ENCODE data around the gene THBS3. TPM values are rescaled to one million over a fixed set of nuclear protein-coding genes. Genes with fewer than 3 reads are reported as not detected.

The THBS3 gene
- total RNA-seq, 1 donor from 2014 or later: 20.6 TPM

DNA sequence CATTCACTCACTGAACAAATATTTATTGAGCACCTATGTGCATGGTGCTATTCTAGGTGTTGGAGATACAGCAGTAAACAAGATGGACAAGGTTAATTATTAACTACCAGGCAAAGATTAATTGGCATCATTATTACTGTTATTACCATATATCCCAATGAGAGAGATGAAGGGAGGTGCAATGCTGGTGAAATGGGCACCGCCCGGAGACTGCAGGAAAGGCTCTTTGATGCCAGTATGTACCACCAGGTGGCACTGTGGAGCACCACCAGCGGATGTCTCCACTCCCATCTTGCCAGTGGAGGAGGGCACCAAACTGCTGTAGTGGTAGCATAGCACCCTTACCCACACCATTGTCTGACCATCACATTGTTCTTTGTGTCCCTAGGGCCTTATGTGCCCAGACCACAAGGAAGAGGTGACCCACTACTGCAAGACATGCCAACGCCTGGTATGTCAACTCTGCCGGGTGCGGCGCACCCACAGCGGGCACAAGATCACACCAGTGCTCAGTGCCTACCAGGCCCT is 31.1 kb downstream of the THBS3 start:
- intact Hi-C loops (cut with micrococcal nuclease): loop anchor here (1.0 to 2.0 kb wide), 6 partner anchors 17 to 416 kb away; partner anchors contain the start of gene THBS3

DNA sequence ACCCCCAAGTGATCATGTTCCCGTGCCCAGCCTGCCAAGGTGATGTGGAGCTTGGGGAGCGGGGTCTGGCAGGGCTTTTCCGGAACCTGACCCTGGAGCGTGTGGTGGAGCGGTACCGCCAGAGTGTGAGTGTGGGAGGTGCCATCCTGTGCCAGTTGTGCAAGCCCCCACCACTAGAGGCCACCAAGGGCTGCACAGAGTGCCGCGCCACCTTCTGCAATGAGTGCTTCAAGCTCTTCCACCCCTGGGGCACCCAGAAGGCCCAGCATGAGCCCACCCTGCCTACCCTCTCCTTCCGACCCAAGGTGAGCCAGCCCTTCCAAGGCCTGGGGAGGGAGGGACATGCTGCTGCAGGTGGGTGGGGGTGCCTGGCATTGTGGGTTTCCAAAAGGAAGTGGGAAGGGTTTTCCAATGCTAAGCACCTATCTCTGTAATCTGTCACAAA is 31.7 kb downstream of the THBS3 start:
- intact Hi-C loops (cut with micrococcal nuclease): loop anchor here (1.0 to 2.0 kb wide), 6 partner anchors 17 to 416 kb away; partner anchors contain the start of gene THBS3

DNA sequence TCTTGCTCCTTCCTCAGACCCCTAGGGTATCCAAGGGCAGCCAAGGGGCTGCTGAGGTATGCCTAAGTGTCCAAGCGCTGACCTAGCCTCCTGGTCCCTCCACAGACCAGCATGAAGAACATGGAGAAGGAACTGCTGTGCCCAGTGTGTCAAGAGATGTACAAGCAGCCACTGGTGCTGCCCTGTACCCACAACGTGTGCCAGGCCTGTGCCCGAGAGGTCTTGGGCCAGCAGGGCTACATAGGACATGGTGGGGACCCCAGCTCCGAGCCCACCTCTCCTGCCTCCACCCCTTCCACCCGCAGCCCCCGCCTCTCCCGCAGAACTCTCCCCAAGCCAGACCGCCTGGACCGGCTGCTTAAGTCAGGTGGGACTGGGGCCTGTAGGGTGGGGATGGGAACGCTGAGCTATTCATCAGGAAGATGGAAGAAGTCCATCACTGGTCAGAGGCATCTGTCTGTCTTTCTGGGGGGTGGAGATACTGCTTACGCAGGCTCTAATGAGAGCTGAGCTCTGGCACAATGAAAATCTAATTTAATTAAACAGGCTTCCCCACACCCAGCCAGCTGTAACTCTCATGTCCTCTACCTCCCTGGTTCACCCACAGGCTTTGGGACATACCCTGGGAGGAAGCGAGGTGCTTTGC is 32.3 kb downstream of the THBS3 start:
- intact Hi-C loops (cut with micrococcal nuclease): no loop called here

DNA sequence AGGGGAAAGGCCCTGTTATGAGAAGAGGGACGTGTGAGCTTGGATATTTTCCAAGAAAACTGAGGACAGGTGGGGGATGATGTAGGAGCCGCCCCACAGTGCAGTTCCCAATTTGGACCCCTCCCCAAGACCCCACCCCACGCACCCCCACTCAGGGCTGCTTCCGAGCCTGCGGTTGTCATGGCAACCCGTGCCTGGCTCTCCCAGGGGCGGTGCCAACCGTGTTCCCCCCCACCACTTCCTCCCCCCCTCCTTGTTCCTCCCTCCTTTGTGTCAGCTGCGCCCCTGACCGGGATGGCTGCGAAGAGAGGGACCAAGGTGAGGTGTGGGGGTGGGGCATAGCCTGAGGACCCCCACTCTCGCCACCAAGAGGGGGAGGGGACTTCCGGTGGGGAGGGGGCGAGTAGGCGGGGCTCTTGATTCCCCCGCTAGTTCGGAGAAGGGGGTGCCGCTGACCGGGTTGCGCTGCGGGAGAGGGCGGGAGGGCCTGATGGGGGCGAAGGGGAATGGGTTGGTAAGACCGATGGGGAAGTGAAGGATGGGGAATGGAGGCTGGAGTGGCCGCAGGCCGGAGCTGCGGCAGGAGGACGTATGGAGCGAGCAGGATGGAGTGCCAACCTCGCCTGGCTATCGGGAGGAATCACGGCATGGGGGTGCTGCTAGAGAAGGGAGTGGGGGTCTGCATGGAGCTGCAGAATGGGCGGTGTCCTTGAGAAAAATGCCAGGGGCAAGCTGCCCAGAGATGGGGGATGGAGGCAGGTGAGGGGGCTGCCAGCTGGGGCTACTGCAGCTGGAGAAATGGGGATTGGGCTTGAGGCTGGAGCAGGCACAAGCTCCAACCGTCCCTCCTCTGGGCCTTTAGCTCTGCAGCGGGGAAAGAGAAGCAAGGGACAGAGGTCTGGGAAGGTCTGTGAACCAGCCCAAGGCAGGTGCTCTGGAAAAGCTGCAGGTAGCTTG is 33.1 kb downstream of the THBS3 start:
- intact Hi-C loops (cut with micrococcal nuclease): loop anchor here (5.0 kb wide), 4 partner anchors 172 to 617 kb away; partner anchors contain the start of genes CKS1B, SHC1, UBE2Q1 and ZBTB7B

DNA sequence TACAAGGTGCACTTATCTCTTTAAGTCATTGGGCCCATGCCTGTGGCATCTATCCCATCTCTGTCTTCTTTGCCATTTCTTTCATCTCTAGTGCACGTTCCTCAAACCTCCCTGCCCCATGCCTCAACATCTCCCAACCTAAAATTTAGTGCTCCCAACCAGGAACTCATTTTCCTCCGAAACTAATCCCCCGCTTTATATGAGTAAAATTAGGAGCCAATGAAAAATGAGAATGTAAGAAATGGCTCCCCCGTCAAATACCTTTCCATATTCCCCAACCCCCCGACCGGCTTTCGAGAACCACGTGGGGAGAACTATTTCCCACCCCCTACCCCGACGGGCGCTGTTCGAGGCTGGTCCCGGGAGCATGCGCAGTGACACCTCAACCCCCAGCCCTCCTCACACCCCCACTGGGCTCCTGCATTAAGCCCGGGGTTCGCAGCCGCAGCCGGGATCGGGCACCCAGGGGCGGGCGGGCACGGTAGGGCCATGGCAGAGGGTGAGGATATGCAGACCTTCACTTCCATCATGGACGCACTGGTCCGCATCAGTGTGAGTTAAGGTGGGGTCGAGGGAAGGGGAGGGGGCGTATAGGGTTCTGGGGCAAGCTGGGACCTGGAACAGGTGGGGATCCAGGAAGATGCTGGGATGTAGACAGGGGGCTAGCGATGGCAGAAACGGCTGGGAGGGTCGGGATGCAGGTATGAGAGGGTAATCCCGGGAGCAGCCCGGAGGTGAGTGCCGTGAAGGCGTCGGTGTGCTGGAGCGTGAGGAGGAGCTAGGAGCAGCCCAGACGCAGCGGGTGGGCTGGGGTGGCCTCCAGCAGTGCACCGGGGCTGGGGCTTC is 34.0 kb downstream of the THBS3 start, which contains the start of gene TRIM46:
TSS of gene TRIM46 (plus strand) at position 372 of the 846 bp plus-strand sequence. CDS start at position 490, 118 bp downstream.
- intact Hi-C loops (cut with micrococcal nuclease): loop anchor here (5.0 kb wide), 4 partner anchors 171 to 616 kb away; partner anchors contain the start of genes CKS1B, SHC1, UBE2Q1 and ZBTB7B

DNA sequence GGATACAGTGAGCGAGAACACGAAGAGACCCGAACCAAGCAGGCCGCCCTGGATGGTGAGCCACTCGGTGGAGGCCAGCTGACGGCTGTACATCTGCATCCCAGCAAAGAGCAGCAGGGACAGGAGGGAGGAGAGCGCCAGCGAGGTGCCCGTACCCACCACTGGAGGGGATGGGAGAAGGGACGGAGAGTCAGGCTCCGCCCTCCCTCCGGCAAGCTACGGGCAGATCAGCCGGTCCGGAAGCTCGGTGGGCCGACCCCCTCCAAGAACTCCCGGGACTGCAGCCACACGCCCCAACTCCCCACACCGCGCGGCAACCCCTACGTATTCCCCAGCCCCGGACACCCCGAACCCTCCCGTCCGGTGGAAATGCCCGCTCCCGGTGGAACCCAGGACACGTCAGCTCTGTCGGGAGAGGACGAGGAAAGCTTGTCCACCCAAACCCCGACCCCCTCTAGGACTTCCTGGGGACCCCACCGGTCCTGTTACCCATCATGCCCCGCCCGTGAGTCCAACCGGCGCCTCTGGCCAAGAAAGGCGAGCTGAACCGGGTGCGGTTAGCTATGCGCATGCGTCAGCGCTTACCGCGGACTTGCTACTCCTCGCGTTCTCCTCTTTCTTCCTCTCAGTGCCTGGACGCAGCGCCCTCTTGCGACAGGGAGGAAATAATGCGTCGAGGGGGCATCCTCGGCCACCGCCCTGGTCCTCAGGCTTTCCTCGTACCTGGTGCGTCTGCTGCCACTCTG is 34.8 kb downstream of the THBS3 start, which contains the start of gene KRTCAP2:
TSS of gene KRTCAP2 (minus strand) at position 573 of the 746 bp plus-strand sequence. CDS start at position 493, 80 bp downstream.
- intact Hi-C loops (cut with micrococcal nuclease): loop anchor here (1.0 to 5.0 kb wide), 6 partner anchors 33 to 616 kb away; partner anchors contain the start of genes CKS1B, DPM3, SHC1 and UBE2Q1

DNA sequence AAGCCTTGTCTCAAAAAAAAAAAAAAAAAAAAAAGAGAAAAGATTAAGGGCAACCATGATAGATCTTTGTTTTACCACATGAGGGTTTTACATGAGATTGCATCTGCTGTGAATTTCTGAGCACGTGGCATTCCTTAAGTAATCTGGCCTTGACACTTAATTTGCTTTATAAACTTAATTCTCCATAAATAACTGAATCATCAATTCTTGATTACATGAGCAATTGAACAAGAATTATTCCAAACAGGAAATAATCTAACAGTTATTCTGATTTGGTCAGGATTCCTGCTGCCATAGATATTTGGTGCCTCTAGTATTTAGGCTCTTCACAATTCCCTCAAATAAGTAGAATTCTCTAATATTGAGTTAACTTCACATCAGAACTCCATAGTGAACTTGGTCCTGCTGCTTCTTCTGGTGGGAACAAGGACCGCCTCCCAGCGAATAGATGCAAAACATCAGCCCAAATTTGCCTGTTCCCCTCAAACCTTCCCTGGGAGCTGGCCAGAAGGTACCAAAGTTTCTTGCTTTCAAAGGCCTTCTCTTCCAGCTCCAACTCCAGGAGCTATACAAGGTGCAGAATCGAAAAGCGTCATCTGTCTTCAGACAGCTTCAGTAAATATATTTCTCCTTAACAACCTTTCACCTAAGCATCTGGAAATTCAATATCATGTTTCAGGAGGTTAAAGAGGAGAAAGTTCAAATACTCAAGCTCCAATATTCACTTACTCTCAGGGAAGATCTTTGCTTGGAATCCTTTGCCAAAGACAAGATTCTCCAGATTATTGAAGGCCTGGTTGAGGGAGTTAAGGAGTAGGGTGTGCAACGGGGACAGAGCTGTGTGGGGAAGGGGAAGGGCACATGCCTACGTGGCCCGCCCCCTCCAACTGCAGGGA is 35.6 kb downstream of the THBS3 start:
- intact Hi-C loops (cut with micrococcal nuclease): loop anchor here (1.0 to 5.0 kb wide), 6 partner anchors 32 to 615 kb away; partner anchors contain the start of genes CKS1B, DPM3, SHC1 and UBE2Q1

DNA sequence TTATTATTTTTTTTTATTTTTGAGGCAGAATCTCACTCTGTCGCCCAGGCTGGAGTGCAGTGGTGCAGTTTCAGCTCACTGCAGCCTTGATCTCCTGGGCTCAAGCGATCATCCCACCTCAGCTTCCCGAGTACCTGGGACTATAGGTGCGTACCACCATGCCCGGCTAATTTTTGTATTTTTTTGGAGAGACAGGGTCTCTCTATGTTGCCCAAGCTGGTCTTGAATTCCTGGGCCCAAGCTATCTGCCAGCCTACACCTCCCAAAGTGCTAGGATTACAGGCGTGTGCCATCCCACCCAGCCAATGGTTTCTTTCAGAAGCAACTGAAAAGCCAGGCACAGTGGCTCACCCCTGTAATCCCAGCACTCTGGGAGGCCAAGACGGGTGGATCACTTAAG is 36.9 kb downstream of the THBS3 start:
- intact Hi-C loops (cut with micrococcal nuclease): loop anchor here (5.0 kb wide), 4 partner anchors 169 to 614 kb away; partner anchors contain the start of genes CKS1B, SHC1, UBE2Q1 and ZBTB7B

DNA sequence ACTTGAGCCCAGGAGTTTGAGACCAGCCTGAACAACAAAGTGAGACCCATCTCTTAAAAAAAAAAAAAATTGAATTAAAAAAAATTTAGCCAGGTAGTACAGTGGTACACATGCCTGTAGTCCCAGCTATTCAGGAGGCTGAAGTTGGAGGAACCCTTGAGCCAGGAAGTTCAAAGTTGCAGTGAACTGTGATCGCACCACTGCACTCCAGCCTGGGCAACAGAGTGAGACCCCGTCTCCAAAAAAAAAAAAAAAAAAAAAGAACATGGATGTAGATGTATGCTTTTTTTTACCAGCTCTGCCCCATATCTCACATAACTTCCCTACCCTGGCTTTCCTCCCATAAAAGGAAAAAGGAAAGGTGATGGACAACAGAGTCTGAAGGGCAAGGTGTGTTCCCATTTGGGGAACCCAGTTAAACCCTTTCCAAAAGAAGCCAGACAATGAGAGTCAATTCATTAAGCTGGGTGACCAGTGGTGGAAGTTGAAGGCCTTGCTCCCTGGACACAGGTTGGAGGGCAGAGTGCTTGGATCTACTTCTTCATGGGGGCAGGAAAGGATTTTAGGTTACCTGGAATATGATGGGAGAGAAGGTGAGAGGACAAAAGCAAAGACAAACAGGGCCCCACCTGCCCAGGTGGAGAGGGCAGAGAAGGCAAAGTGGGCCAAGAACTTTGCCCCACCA is 37.5 kb downstream of the THBS3 start:
- intact Hi-C loops (cut with micrococcal nuclease): loop anchor here (5.0 kb wide), 4 partner anchors 168 to 613 kb away; partner anchors contain the start of genes CKS1B, SHC1, UBE2Q1 and ZBTB7B

DNA sequence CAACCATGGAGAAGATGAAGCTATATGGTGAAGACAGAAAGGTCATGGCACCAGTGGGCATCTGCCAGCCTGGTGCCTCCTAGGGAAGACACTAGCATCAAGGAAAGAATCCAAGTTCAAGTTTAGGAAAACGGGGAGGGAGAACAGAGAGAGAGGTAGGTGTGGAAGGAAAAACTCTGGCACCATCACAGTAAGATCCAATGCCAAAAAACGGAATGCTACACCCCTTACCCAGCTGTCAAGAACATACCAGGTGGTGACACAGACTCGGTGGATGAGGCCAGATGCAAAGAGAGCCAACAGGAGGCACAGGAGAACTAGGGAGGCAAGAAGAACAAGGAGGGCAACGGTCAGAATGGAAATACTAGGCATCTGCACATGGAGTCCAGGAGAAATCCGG is 38.2 kb downstream of the THBS3 start:
- intact Hi-C loops (cut with micrococcal nuclease): loop anchor here (2.0 to 5.0 kb wide), 3 partner anchors 35 to 692 kb away; partner anchors contain the start of gene SLC50A1

DNA sequence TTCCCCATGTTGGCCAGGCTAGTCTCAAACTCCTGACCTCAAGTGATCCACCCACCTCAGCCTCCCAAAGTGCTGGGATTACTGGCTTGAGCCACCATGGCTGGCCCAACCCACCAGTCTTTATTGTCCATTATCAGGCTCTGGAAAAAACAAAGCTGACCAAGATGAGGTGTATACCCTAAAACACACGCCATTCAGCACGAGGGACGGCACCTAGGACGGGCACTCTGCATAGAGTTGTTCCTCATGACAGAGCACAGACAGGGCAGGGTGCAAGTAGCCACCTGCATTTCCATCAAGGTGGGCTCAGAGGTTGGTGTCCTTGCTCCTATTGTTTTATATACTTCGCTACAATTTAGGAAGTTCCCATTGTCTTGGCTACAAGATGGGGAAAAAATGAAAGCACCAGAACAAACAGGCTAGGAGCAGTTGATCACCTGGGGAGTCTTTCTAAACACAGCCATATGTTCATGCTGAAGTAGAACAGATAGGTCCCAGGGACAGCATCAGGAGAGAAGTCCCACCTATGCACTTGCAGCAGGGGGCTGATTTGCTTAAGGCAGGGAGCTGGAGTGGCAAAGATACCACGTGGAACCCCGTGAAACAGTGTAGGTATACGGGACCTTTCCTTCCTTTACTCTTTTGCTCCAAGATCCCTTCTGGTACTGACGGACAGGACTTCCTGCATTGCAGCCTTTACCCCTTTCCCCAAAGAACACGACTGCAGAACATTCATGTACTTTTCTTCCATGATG is 39.1 kb downstream of the THBS3 start:
- intact Hi-C loops (cut with micrococcal nuclease): loop anchor here (1.0 to 5.0 kb wide), 4 partner anchors 34 to 691 kb away; partner anchors contain the start of gene SLC50A1

DNA sequence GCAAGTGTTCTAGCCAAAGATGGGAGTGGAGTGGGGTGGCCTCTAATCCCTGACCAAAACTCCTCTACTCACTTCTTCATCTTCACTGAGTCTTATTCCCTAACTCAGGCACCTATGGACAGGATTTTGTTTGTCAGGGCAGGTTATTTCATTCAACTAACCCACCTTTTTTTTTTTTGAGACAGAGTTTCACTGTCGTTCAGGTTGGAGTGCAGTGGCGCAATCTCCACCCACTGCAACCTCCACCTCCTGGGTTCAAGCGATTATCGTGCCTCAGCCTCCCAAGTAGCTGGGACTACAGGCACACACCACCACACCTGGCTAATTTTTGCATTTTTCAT is 39.6 kb downstream of the THBS3 start:
- intact Hi-C loops (cut with micrococcal nuclease): loop anchor here (1.0 to 5.0 kb wide), 4 partner anchors 33 to 691 kb away; partner anchors contain the start of gene SLC50A1

DNA sequence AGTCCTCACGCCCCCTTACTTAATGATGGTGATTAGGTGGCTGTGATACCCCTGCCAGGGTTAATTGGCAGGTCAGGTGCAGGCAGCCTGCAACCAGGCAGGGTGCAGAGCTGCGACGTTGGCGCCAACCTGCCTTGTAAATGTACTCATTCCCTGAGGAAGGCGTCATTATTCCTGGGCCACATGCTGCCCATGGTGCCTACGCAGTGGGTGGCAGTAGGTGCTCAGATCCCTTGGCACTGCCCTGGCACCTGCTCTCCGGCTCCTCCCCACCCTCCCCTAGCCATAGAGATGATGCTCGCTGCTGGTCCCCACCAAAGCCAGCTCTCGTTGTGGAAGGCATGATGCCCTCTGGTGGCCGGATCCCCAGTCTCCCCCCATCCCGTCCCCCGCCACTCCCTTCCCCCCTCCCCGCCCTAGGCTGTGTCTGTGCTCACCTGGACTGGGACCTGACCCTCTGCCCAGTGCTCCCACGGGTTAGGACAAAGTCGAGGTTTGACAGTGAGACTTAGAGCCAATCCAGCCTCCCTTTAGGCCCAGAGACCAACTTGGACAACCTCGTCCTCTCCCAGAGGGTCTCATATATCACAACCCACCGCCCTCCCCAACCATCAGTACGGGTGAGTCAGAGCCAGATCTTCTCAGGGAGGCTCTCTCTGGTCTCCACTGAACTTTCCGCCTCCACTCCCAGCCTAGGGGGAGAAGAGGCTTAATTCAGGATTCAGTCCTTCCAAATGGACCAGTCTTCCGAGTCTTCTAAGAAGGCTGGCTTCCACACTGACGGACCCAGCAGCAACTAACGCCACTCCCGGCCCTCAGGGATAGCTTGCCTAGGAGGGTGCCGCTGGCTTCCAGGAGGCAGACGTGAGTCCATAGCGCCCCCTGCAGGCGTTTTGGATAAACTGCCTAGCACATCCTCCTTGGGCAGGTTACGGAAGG is 40.3 kb downstream of the THBS3 start:
- intact Hi-C loops (cut with micrococcal nuclease): loop anchor here (1.0 to 5.0 kb wide), 6 partner anchors 33 to 690 kb away; partner anchors contain the start of genes EFNA4 and SLC50A1

DNA sequence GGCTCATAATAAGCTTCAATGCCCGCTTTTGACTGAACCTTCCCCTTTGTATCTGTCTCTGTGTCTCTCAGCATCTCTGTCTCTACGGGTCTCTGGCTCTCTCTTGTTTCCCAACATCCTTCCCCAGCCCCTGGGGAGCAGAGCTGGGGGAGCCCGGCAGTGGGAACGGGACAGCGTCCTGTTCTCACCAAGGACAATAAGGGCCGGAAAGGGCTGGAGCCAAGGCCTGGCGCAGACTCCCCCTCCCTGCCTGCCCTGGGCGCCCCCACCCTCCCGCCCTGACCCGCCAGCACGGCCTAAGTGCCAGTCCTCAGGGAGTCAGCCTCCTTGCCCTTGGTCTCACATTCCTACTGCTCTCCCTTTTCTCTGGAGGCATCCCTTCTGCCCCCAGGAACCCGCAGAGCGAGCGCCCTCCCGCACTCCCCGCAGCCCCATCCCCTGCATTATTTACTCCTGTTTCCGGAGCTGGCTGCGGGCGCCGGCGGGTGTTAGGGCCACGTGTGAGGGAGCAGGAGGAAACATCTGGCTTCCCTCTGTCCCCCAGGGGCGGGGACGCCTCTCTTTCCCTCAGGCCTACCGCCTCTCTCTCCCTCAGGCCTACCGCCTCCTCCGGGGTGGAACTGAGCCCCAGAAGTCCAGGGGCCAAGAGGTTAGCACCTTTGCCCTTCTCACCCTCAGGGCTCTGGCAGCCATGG is 41.1 kb downstream of the THBS3 start:
- intact Hi-C loops (cut with micrococcal nuclease): loop anchor here (1.0 to 5.0 kb wide), 4 partner anchors 75 to 689 kb away; partner anchors contain the start of gene EFNA4

DNA sequence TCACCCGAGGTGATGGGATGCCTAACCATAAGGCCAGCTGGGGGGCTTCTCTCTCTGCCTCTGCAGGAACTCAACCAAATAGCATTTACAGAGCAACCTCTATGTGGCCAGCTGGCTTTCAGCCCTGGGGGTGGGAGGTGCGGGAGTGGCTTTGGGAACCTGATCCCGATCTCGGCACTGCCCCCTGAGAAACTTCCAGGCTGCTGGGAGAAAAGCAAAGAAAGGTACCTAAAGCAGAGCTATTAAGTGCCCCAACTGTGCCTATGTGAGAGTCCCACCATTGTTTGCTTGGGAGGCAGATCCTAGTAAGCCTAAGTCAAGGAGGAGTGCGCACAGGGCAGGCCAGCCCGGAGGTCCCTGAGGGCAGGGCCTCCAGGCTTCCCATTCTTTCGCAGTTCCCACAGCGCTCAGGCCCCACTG is 41.6 kb downstream of the THBS3 start:
- intact Hi-C loops (cut with micrococcal nuclease): loop anchor here (5.0 kb wide), 2 partner anchors 119 to 689 kb away; no protein-coding TSS in a partner anchor

Measured in T-helper 1 cell treated with Interleukin-12 subunit alpha and Interleukin-12 subunit beta and Interleukin-4 antibody, amounts not matched to agents 30 ng/mL and 1 ng/mL, for 36 hours (primary cell).